HepG2 (cell line): ENCODE results near the gene CTSW. TPM values are rescaled to one million over a fixed set of nuclear protein-coding genes. Genes with fewer than 3 reads are reported as not detected.
A peak's percentile ranks its signal among the peaks of the same experiment; 100 is the strongest.

Experiments used
- ARNT ChIP-seq: fragments of 450-650 bp; IDR thresholded peaks from 2 replicates; pipeline ENCODE4 v1.6.1; 2017
- ATF5 ChIP-seq: sonication (generic); formaldehyde crosslinking; IDR thresholded peaks from 2 replicates; pipeline ENCODE4 v1.4.0; 2020; ENCODE audit warnings: mild to moderate bottlenecking, low read depth, missing genetic modification reagents
- BRD4 ChIP-seq: sonication (generic); formaldehyde crosslinking; IDR thresholded peaks from 2 replicates; pipeline ENCODE4 v1.4.0; 2020; ENCODE audit warnings: missing genetic modification reagents
- CENPBD1 ChIP-seq: sonication (generic); formaldehyde crosslinking; IDR thresholded peaks from 2 replicates; pipeline ENCODE4 v1.8.0; 2022; ENCODE audit warnings: missing genetic modification reagents, low read depth, mild to moderate bottlenecking, borderline replicate concordance
- E2F1 ChIP-seq: sonication (generic); formaldehyde crosslinking; IDR thresholded peaks from 2 replicates; pipeline ENCODE4 v1.5.0; 2020; ENCODE audit warnings: missing genetic modification reagents
- GATAD2A ChIP-seq: IDR thresholded peaks from 2 replicates; pipeline ENCODE4 v1.6.1; 2016
- GPBP1L1 ChIP-seq: sonication (generic); formaldehyde crosslinking; IDR thresholded peaks from 2 replicates; pipeline ENCODE4 v1.5.0; 2020; ENCODE audit warnings: mild to moderate bottlenecking, missing genetic modification reagents
- IKZF4 ChIP-seq: sonication (generic); formaldehyde crosslinking; IDR thresholded peaks from 2 replicates; pipeline ENCODE4 v1.5.1; 2020; ENCODE audit warnings: borderline replicate concordance, mild to moderate bottlenecking, low read depth, missing genetic modification reagents; ENCODE audit errors: not compliant biosample characterization
- KDM6A ChIP-seq: IDR thresholded peaks from 2 replicates; pipeline ENCODE4 v1.6.1; 2016; ENCODE audit warnings: low read depth
- MTERF4 ChIP-seq: sonication (generic); formaldehyde crosslinking; IDR thresholded peaks from 2 replicates; pipeline ENCODE4 v1.8.0; 2023; ENCODE audit warnings: mild to moderate bottlenecking, missing genetic modification reagents
- POGZ ChIP-seq: sonication (generic); formaldehyde crosslinking; IDR thresholded peaks from 2 replicates; pipeline ENCODE4 v1.4.0; 2020; ENCODE audit warnings: mild to moderate bottlenecking, missing genetic modification reagents
- POLR2AphosphoS2 ChIP-seq: IDR thresholded peaks from 2 replicates; pipeline ENCODE4 v1.6.1; 2011; ENCODE audit warnings: low read depth, low read length, improper control_type of control experiment
- SOX5 ChIP-seq: IDR thresholded peaks from 2 replicates; pipeline ENCODE4 v1.6.1; 2016; ENCODE audit warnings: borderline replicate concordance
- SP4 ChIP-seq: sonication (generic); formaldehyde crosslinking; IDR thresholded peaks from 2 replicates; pipeline ENCODE4 v1.8.1; 2023; ENCODE audit warnings: mild to moderate bottlenecking, missing genetic modification reagents
- SPEN ChIP-seq: sonication (generic); formaldehyde crosslinking; IDR thresholded peaks from 2 replicates; pipeline ENCODE4 v1.5.1; 2020; ENCODE audit warnings: low read depth, mild to moderate bottlenecking, missing genetic modification reagents
- SRSF1 ChIP-seq: fragments of 200-400 bp; formaldehyde crosslinking; optimal IDR thresholded peaks from 2 replicates; pipeline ENCODE3; 2017; ENCODE audit warnings: mild to moderate bottlenecking, low read depth, low read length, moderate library complexity
- UBTF ChIP-seq: sonication (generic); formaldehyde crosslinking; IDR thresholded peaks from 2 replicates; pipeline ENCODE4 v1.4.0; 2020; ENCODE audit warnings: mild to moderate bottlenecking, missing genetic modification reagents
- ZFP36 ChIP-seq: fragments of 150-350 bp; IDR thresholded peaks from 2 replicates; pipeline ENCODE4 v1.6.1; 2018; ENCODE audit warnings: borderline replicate concordance, low read length, low read depth; ENCODE audit not compliant: partially characterized antibody
- ZMYM3 ChIP-seq: sonication (generic); formaldehyde crosslinking; IDR thresholded peaks from 2 replicates; pipeline ENCODE4 v1.5.1; 2020; ENCODE audit warnings: mild to moderate bottlenecking, missing genetic modification reagents
- ZNF503 ChIP-seq: sonication (generic); formaldehyde crosslinking; IDR thresholded peaks from 2 replicates; pipeline ENCODE4 v1.4.0; 2020; ENCODE audit warnings: missing genetic modification reagents
- ZNF674 ChIP-seq: sonication (generic); formaldehyde crosslinking; IDR thresholded peaks from 2 replicates; pipeline ENCODE4 v1.5.0; 2020; ENCODE audit warnings: low read depth, mild to moderate bottlenecking, missing genetic modification reagents
- ZNF776 ChIP-seq: sonication (generic); formaldehyde crosslinking; IDR thresholded peaks from 2 replicates; pipeline ENCODE4 v1.4.0; 2020; ENCODE audit warnings: mild to moderate bottlenecking, missing genetic modification reagents
- polyA plus RNA-seq, 8 experiments: library from polyadenylated mRNA; depleted of rRNA in 3 of 8; stranded (reverse) in 7 of 8; unstranded in 1 of 8; fragments of >200 nt; fragmentation: Illumina TruSeq in 4 of 8; extraction: Trizol in 4 of 8; gene quantifications; 2 replicates each; pipeline versions ENCODE4 v1.2.1 to v1.2.3, GENCODE V29; 2011 to 2016; ENCODE audit warnings: low read depth in 4 of 8, missing spikeins in 1 of 8, mixed read lengths in 1 of 8; ENCODE audit not compliant: insufficient read depth in 1 of 8
- total RNA-seq, 5 experiments: library from RNA; depleted of rRNA; stranded (reverse); fragments of >200 nt; fragmentation: Illumina TruSeq; extraction: Trizol; gene quantifications; 2 replicates each; pipeline ENCODE4 v1.2.3, GENCODE V29; 2016; ENCODE audit warnings: low read depth in 1 of 5

CTSW gene
- total and polyA plus RNA-seq, 2 of the 13 experiments (the other 11 are each of a cell fraction or from before 2014, with no cell fraction given), result 0.09 TPM; not detected in 1

GRCh38 chr11:65919141-65919572 is 39.5 kb downstream of the CTSW start, which contains the start of gene DRAP1 (continued):
- TF ChIP-seq IKZF4 (peak; percentile 51), GATAD2A (peak; percentile 57; the same call in 1 of the 2 replicates), ZNF674 (no peak), SRSF1 (no peak), SOX5 (CRISPR knock-in tag) (peak; percentile 57), ZNF776 (CRISPR knock-in tag) (peak; percentile 85), UBTF (CRISPR knock-in tag) (peak; percentile 75), BRD4 (CRISPR knock-in tag) (no peak), POLR2AphosphoS2 (no peak), CENPBD1 (no peak), KDM6A (CRISPR knock-in tag) (0 out of 2 replicates have a peak, but pooled peaks have one; percentile 28), POGZ (CRISPR knock-in tag) (peak; percentile 79), E2F1 (peak; percentile 36; the same call in 1 of the 2 replicates), SPEN (CRISPR knock-in tag) (peak; percentile 76), ZMYM3 (peak; percentile 94), MTERF4 (CRISPR knock-in tag) (peak; percentile 92; the same call in 1 of the 2 replicates), SP4 (peak; percentile 98), ZNF503 (peak; percentile 88), ZFP36 (no peak), ARNT (no peak), ATF5 (CRISPR knock-in tag) (no peak), GPBP1L1 (CRISPR knock-in tag) (no peak)
